Measurements from ENCODE around the gene CD320.
A peak's percentile ranks its signal among the peaks of the same experiment; 100 is the strongest.
"Not testable (repeated sequence)": the region's sequence is repeated elsewhere in the genome, so short reads cannot be mapped to it uniquely, and the experiment has no call there.

CD320 gene

DNA sequence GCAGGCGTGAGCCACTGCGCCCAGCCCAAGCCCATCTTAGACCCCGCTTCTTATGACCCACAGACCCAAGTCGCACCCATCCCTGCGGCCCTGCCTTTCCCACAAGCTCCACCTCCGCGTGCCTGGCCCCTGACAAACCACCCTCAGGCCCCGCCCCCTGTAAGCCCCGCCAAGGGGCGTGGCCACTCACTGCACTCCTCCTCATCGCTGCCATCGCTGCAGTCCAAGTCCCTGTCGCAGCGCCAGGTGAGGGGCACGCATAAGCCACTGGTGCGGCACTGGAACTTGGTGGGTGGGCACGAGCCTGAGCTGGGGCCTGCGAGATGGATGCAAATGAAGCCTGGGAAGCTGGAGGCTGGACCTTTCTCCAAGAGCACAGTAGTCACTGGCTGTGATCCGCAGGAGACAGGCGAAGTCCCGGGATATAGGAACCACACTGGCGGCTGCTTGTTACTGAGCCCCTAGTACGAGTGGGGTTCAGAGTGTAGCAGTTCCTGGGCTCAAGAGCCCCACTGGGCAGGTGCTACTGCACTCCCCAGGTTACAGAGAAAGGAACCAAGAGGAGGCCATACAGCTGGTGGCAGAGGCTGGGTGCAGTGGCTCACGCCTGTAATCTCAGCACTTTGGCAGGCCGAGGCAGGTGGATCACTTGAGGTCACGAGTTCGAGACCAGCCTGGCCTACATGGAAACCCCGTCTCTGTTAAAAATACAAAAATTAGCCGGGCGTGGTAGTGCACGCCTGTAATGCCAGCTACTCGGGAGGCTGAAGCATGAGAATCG lies 3.1 kb downstream of the CD320 start:
- DNase-seq (no peak), ATAC-seq (no peak)
- H3K27ac Mint-ChIP-seq: no peak overlapping the region
- peaks cover 56% of the 10 kb centered on the region for H3K4me1 Mint-ChIP-seq
- H3K4me3 Mint-ChIP-seq: no peak overlapping the region
- no peaks in the 10 kb centered on the region for H3K9me3 Mint-ChIP-seq
- H3K27me3 Mint-ChIP-seq: no peaks in the 10 kb centered on the region

GRCh38 chr19:8302734-8303133 lies 5.4 kb downstream of the CD320 start:
- Mint-ChIP-seq H3K9me3 (no peaks in the 10 kb centered on the region), H3K27ac (peak overlapping the region in 1 of 2 donors; percentile 48), H3K4me3 (no peak overlapping the region), H3K27me3 (no peaks in the 10 kb centered on the region), H3K4me1 (peaks cover 39% of the 10 kb centered on the region)
- DNase-seq (no peak), ATAC-seq (no peak)

DNA sequence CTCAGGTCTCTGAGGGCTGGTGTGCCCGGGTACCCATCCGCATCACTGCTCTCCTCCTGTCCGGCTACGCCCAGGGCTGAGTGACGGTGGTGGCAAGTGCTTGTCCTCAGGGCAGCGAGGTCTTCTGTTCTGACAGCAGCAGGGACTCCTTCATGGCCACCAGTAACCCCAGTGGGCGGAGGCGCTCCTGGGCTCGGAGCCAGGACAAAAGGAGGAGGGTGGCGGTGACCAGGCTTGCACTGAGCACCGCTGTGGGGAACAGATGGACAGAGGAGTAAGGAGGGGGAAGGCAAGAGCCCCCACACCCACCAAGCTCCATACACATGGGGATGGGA lies 5.8 kb downstream of the CD320 start:
- Mint-ChIP-seq H3K4me3 (no peak overlapping the region), H3K4me1 (peaks cover 35% of the 10 kb centered on the region), H3K9me3 (no peaks in the 10 kb centered on the region), H3K27ac (no peak overlapping the region), H3K27me3 (no peaks in the 10 kb centered on the region)
- DNase-seq: peak in 1 of 2 donors; percentile 8
- no peak for ATAC-seq

DNA sequence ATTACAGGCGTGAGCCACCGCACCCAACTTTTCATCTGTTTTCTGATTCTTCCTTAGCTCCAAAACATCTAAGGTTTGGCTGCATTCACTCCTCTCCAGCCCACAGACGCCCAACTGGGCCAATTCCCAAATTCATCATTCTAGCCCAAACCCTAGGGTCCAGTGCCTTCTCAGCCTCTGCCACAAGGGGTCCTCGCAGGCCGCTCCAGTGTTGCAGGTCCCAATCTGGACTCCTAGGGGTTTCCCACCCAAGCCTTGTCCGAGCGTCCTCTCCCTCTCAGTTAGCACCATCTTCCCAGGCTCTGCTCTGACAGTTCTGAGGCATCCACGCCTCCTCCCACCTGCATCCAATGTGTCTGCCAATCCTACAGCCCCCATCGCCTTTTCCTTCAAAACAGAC lies 16.8 kb downstream of the CD320 start:
- not testable (repeated sequence) for H3K9me3 Mint-ChIP-seq, H3K27ac Mint-ChIP-seq, DNase-seq, H3K27me3 Mint-ChIP-seq, H3K4me3 Mint-ChIP-seq, H3K4me1 Mint-ChIP-seq
- peak; percentile 48 for ATAC-seq

DNA sequence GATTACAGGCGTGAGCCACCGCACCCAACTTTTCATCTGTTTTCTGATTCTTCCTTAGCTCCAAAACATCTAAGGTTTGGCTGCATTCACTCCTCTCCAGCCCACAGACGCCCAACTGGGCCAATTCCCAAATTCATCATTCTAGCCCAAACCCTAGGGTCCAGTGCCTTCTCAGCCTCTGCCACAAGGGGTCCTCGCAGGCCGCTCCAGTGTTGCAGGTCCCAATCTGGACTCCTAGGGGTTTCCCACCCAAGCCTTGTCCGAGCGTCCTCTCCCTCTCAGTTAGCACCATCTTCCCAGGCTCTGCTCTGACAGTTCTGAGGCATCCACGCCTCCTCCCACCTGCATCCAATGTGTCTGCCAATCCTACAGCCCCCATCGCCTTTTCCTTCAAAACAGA lies 31.6 kb downstream of the CD320 start:
- H3K4me3 Mint-ChIP-seq, H3K9me3 Mint-ChIP-seq, H3K27ac Mint-ChIP-seq, H3K27me3 Mint-ChIP-seq, DNase-seq, H3K4me1 Mint-ChIP-seq: not testable (repeated sequence)
- peak; percentile 63 for ATAC-seq

DNA sequence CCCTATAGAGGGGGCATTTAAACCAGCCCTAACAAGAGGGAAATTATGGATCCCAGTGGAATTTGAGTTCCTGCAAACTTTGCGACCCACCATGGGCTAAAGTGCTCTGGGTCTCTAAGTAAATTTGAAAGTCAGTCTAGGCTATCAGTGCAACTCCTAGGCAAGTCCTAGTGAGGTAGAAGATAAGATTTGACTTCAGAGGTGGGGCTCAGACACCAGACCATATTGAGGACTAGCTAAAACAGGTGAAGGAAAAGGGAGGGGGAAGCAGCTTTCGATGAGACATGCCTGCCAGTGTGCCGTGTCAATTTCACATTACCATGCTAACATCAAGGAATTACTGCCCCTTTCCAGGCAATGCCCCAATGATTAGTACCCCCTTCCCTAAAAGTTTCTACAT lies 38.4 kb downstream of the CD320 start:
- Mint-ChIP-seq H3K27me3 (no peaks in the 10 kb centered on the region), H3K4me1 (peaks cover 32% of the 10 kb centered on the region), H3K27ac (peak overlapping the region; percentile 97 to 98), H3K4me3 (peak overlapping the region; percentile 88 to 89), H3K9me3 (no peaks in the 10 kb centered on the region)
- ATAC-seq (no peak), DNase-seq (no peak)

GRCh38 chr19:8265872-8266271 lies 42.3 kb downstream of the CD320 start:
- H3K9me3 Mint-ChIP-seq: no peaks in the 10 kb centered on the region
- no peak for ATAC-seq
- peaks cover 40% of the 10 kb centered on the region for H3K4me1 Mint-ChIP-seq
- no peak overlapping the region for H3K4me3 Mint-ChIP-seq
- no peak overlapping the region for H3K27ac Mint-ChIP-seq
- DNase-seq: no peak
- no peaks in the 10 kb centered on the region for H3K27me3 Mint-ChIP-seq

GRCh38 chr19:8264248-8264647 lies 43.9 kb downstream of the CD320 start:
- H3K27me3 Mint-ChIP-seq, H3K4me3 Mint-ChIP-seq, H3K9me3 Mint-ChIP-seq, DNase-seq, ATAC-seq, H3K27ac Mint-ChIP-seq: not testable (repeated sequence)
- peaks cover 45% of the 10 kb centered on the region for H3K4me1 Mint-ChIP-seq

DNA sequence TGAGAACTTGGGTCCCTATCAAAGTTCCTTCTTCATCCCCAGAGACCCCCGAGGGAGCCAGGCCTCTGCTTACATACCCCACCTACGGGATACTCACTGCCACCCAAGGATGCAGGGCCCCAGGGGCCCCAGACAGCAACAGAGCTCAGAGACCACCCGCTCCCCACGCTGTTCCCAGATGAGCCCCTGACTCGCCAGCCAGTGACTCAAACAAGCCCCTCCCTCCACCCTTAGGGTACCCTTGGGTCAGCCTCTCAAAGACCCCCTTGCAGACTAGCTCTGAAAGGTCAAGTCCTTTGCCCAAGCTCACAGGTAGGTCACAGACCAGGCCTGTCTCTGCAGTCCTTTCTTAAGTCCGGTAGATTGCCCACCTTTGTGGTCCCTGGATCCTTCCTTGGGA lies 45.7 kb downstream of the CD320 start:
- DNase-seq: no peak
- H3K27me3 Mint-ChIP-seq: no peaks in the 10 kb centered on the region
- H3K4me3 Mint-ChIP-seq: no peak overlapping the region

DNA sequence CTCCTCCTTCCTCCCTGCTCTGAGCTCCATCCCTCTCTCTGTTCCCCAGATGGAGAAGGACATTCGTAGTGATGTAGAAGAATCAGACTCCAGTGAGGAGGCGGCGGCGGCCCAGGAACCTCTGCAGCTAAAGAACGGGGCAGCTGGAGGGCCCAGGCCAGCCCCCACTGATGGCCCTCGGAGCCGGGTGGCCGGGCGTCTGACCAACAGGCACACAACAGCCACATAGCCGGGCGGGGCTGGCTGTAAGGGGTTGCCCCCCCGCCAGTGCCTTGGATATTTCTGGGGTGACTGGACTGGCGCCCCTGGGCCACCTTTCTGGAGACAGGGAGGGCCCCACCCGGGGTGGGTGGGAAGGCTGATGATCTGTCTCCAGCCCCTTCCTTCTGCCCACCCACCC lies 46.3 kb downstream of the CD320 start:
- peak; percentile 26 for ATAC-seq
- H3K27ac Mint-ChIP-seq: no peak overlapping the region

More for the DNA sequence above, 45.7 kb downstream of the CD320 start:
- no peak for ATAC-seq
- peaks cover 40% of the 10 kb centered on the region for H3K4me1 Mint-ChIP-seq
- H3K9me3 Mint-ChIP-seq: no peaks in the 10 kb centered on the region
- no peak overlapping the region for H3K27ac Mint-ChIP-seq

DNA sequence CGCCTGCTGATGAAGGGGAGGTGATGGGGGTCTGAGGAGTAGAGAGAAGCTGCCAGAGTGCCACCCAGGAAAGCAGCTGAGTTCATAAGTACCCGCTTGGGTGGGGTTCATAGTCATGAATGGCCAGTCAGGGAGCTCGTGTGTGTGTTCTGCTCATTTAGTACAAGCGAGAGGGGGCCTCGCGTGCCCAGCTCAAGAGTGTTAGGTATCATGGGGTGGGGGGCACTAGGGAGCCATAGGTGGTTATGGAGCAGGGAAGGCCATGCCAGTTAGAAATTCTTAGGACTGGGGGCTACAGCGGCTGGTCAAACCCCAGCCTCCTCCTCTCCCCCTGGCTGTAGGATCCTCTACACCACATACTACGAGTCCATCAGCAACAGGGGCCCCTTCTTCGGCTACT lies 46.8 kb downstream of the CD320 start:
- Mint-ChIP-seq H3K4me3 (no peak overlapping the region), H3K9me3 (no peaks in the 10 kb centered on the region), H3K27ac (no peak overlapping the region), H3K4me1 (peaks cover 46% of the 10 kb centered on the region), H3K27me3 (no peaks in the 10 kb centered on the region)
- DNase-seq: no peak
- ATAC-seq: no peak

More for the DNA sequence above, 46.3 kb downstream of the CD320 start:
- H3K9me3 Mint-ChIP-seq: no peaks in the 10 kb centered on the region
- no peak overlapping the region for H3K4me3 Mint-ChIP-seq
- no peak for DNase-seq
- H3K27me3 Mint-ChIP-seq: no peaks in the 10 kb centered on the region
- peaks cover 46% of the 10 kb centered on the region for H3K4me1 Mint-ChIP-seq

GRCh38 chr19:8259922-8260247 lies 48.3 kb downstream of the CD320 start:
- ATAC-seq (no peak), DNase-seq (no peak)
- no peak overlapping the region for H3K4me3 Mint-ChIP-seq
- H3K9me3 Mint-ChIP-seq: no peaks in the 10 kb centered on the region
- no peak overlapping the region for H3K27ac Mint-ChIP-seq
- no peaks in the 10 kb centered on the region for H3K27me3 Mint-ChIP-seq
- peaks cover 36% of the 10 kb centered on the region for H3K4me1 Mint-ChIP-seq

GRCh38 chr19:8259142-8259921 lies 48.8 kb downstream of the CD320 start:
- DNase-seq (no peak), ATAC-seq (no peak)
- Mint-ChIP-seq H3K4me1 (peaks cover 35% of the 10 kb centered on the region), H3K27me3 (no peaks in the 10 kb centered on the region), H3K9me3 (no peaks in the 10 kb centered on the region), H3K4me3 (no peak overlapping the region), H3K27ac (peak overlapping the region; percentile 4 to 22)

GRCh38 chr19:8257052-8257443 lies 51.1 kb downstream of the CD320 start:
- peak overlapping the region in 1 of 2 donors; percentile 68 for H3K27ac Mint-ChIP-seq
- H3K9me3 Mint-ChIP-seq: no peaks in the 10 kb centered on the region
- H3K27me3 Mint-ChIP-seq: no peaks in the 10 kb centered on the region
- H3K4me3 Mint-ChIP-seq: no peak overlapping the region
- no peak for ATAC-seq
- peaks cover 35% of the 10 kb centered on the region for H3K4me1 Mint-ChIP-seq
- DNase-seq: no peak

DNA sequence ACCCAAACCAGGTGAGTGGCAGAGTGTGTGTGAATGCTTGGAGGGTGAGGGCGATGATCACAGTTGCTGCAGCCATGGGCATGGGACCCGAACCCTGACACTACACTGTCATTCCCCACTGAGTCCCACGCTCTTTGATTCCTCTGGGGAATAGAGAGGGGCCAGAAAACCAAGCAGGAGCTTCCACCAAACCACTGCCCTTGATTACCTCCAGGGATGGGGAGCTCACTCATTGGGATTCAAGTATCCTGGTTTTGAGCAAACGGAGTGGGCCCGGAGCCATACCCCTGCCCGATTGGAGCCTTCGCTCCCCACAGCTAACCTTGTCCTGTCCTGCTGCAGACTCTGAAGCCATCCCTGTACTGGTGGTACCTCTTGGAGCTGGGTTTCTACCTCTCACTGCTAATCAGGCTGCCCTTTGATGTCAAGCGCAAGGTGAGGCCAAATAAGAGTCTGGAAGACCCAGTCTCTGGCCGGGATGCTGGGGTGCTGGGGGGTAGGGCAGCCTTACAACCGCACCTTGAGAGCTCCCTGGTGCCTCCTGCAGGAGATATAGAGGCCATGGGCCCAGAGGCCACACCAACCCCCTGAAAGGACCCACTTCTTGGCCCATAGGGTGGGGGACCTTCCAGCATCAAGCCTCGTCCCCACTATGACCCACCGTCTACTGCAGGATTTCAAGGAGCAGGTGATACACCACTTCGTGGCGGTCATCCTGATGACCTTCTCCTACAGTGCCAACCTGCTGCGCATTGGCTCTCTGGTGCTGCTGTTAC lies 51.7 kb downstream of the CD320 start:
- Mint-ChIP-seq H3K27me3 (no peaks in the 10 kb centered on the region), H3K9me3 (no peaks in the 10 kb centered on the region), H3K4me1 (peaks cover 31% of the 10 kb centered on the region), H3K4me3 (no peak overlapping the region), H3K27ac (peak overlapping the region; percentile 34 to 66)
- DNase-seq (no peak), ATAC-seq (no peak)
